Spleen (tissue), 7 donors: ENCODE measurements around the gene KCTD10.
"Not testable (repeated sequence)": the region's sequence is repeated elsewhere in the genome, so short reads cannot be mapped to it uniquely, and the experiment has no call there.

Experiments used
- POLR2A ChIP-seq, 3 donors: fragments of 450-650 bp; IDR thresholded peaks; one replicate each; pipeline ENCODE4 v1.5.1; 2017; ENCODE audit warnings: antibody characterized with exemption in 3 of 3, mild to moderate bottlenecking in 1 of 3
- TF ChIP-seq, protein P1 (sequence below), 11 experiments: fragments of 200-600 bp in 7 of 11; fragments of 450-650 bp in 4 of 11; sonication (generic) in 4 of 11; IDR thresholded peaks in 8 of 11; conservative IDR thresholded peaks in 3 of 11; 1 replicate in 7 of 11; 2 replicates in 4 of 11; pipeline versions ENCODE4 v1.4.0 to v1.8.0; 2016 to 2021; ENCODE audit warnings: antibody characterized with exemption in 11 of 11, inconsistent platforms in 4 of 11, mild to moderate bottlenecking in 1 of 11
- donor health status: DM: no; HTN: no; CAD: no; lungs with moderate emphysema.
- donor health status: DM: no; HTN: no; CAD: no.
- donor health status: DM: no; HTN: no; CAD: no.

DNA sequence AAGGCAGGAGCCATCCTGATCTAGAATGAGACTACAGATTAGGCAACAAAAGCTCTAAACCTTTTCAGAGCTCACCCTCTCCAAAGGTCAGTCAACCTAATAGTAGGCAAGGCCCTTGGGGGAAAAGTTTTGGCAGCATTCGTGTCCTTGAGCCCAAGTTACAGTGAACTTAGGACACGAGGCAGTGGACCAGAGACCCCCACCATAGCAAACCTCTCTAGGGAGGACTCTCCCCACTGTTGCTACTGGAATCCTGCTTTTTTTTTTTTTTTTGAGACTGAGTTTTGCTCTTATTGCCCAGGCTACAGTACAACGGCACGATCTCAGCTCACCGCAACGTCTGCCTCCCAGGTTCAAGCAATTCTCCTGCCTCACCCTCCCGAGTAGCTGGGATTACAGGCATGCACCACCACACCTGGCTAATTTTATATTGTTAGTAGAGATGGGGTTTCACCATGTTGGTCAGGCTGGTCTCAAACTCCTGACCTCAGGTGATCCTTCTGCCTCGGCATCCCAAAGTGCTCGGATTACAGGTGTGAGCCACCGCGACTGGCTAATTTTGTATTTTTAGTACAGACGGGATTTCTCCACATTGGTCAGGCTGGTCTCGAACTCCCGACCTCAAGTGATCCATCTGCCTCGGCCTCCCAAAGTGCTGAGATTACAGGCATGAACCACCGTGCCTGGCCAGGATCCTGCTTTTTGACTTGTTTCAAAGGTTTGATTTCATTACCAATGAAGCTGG lies 3.4 kb downstream of the KCTD10 start:
- TF ChIP-seq, protein P1, sequence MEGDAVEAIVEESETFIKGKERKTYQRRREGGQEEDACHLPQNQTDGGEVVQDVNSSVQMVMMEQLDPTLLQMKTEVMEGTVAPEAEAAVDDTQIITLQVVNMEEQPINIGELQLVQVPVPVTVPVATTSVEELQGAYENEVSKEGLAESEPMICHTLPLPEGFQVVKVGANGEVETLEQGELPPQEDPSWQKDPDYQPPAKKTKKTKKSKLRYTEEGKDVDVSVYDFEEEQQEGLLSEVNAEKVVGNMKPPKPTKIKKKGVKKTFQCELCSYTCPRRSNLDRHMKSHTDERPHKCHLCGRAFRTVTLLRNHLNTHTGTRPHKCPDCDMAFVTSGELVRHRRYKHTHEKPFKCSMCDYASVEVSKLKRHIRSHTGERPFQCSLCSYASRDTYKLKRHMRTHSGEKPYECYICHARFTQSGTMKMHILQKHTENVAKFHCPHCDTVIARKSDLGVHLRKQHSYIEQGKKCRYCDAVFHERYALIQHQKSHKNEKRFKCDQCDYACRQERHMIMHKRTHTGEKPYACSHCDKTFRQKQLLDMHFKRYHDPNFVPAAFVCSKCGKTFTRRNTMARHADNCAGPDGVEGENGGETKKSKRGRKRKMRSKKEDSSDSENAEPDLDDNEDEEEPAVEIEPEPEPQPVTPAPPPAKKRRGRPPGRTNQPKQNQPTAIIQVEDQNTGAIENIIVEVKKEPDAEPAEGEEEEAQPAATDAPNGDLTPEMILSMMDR (IDR thresholded peaks at IDR 0.05 in 8 of 11, conservative IDR thresholded peaks at IDR 0.05 in 3 of 11): not testable (repeated sequence)
- TF ChIP-seq POLR2A (IDR thresholded peaks at IDR 0.05): not testable (repeated sequence)
